Ascending aorta (tissue), 2 donors: ENCODE measurements around the gene MCC. TPM values are rescaled to one million over a fixed set of nuclear protein-coding genes. Genes with fewer than 3 reads are reported as not detected.

ENCODE experiments used
- DNase-seq, 2 donors: peaks; one replicate each; pipeline ENCODE4 v3.0.0-alpha.2; 2019; ENCODE audit warnings: low spot score in 2 of 2
- H3K27ac ChIP-seq, 2 donors: fragments of 200-600 bp; sonication (generic); one replicate each; pipeline ENCODE4 v1.5.1; 2016 to 2017; ENCODE audit warnings: mild to moderate bottlenecking in 1 of 2
- H3K27me3 ChIP-seq: fragments of 200-600 bp; sonication (generic); one replicate; pipeline ENCODE4 v1.5.1; 2017
- H3K36me3 ChIP-seq, 2 donors: fragments of 200-600 bp; sonication (generic); one replicate each; pipeline ENCODE4 v1.5.1; 2016
- H3K4me1 ChIP-seq, 2 donors: fragments of 200-600 bp; sonication (generic); one replicate each; pipeline ENCODE4 v1.5.1; 2016 to 2017; ENCODE audit warnings: mild to moderate bottlenecking in 1 of 2
- H3K4me3 ChIP-seq, 2 donors: fragments of 200-600 bp; sonication (generic); one replicate each; pipeline ENCODE4 v1.5.1; 2016 to 2017; ENCODE audit warnings: mild to moderate bottlenecking in 1 of 2
- H3K9me3 ChIP-seq, 2 donors: fragments of 200-600 bp; sonication (generic); one replicate each; pipeline ENCODE4 v1.5.1; 2016
- intact Hi-C: fragments of 100-400 bp; cut with DNase I; formaldehyde crosslinking; loops from one replicate; pipeline ENCODE4 v1.15.1; 2023
- total RNA-seq: library from RNA; depleted of rRNA; stranded (reverse); fragments of >200 nt; gene quantifications from one replicate; pipeline ENCODE4 v1.1.0, GENCODE V29; 2016
- TF ChIP-seq, protein P1 (sequence below), 3 experiments: fragments of 200-600 bp in 2 of 3; fragments of 450-650 bp in 1 of 3; sonication (generic) in 2 of 3; IDR thresholded peaks; one replicate each; pipeline ENCODE4 v1.5.1; 2016 to 2019; ENCODE audit warnings: antibody characterized with exemption in 3 of 3, mild to moderate bottlenecking in 1 of 3, moderate library complexity in 1 of 3

Gene MCC
- total RNA-seq, 1 donor from 2014 or later, result 67.9 TPM

DNA sequence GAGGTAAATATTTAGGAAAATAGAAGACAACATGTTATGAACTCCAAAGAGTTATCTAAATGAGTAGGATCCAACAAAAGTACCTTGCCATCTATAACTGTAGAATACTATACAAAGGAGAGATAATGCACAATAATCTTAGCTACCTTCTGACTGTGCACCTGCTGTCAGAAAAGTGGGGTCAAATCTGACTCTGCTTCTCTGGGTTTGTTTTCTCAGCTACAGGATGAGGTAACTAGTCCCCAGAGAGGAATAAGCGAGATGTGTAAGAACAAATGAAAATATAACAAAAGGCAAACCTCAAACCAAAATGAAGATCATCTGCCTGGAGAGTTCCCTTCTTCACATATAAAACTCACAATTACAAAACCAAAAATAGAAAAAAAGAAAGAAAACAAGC, 306.8 kb downstream of the MCC start:
- Histone ChIP-seq H3K27ac (no peak overlapping the region), H3K4me3 (no peak overlapping the region), H3K4me1 (no peaks in the 10 kb centered on the region), H3K27me3 (no peaks in the 10 kb centered on the region), H3K9me3 (no peaks in the 10 kb centered on the region), H3K36me3 (no peaks in the 10 kb centered on the region)
- TF ChIP-seq, protein P1, sequence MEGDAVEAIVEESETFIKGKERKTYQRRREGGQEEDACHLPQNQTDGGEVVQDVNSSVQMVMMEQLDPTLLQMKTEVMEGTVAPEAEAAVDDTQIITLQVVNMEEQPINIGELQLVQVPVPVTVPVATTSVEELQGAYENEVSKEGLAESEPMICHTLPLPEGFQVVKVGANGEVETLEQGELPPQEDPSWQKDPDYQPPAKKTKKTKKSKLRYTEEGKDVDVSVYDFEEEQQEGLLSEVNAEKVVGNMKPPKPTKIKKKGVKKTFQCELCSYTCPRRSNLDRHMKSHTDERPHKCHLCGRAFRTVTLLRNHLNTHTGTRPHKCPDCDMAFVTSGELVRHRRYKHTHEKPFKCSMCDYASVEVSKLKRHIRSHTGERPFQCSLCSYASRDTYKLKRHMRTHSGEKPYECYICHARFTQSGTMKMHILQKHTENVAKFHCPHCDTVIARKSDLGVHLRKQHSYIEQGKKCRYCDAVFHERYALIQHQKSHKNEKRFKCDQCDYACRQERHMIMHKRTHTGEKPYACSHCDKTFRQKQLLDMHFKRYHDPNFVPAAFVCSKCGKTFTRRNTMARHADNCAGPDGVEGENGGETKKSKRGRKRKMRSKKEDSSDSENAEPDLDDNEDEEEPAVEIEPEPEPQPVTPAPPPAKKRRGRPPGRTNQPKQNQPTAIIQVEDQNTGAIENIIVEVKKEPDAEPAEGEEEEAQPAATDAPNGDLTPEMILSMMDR (IDR thresholded peaks at IDR 0.05), result no peak
- DNase-seq, result no peak
- intact Hi-C loops, result no loop called here

DNA sequence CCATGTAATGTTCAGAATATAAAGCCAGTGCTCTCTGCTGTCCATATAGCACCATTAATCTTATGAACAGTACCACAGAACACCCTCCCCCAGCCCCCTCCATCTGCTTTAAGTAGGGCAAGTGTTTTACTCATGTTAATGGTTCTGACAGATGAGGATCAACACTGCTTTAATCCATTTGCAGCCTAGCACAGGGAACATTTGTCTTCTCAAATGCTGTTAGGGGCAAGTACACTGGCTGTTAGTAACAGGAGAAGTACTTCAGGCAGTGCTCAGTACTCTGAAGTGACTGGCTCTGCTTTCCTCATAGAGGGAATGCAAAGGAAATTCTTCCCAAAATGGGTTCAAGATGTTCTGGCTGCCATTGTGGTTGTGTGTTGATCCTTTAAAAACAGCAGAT, 309.1 kb downstream of the MCC start:
- Histone ChIP-seq H3K36me3 (no peaks in the 10 kb centered on the region), H3K27me3 (no peaks in the 10 kb centered on the region), H3K4me1 (no peaks in the 10 kb centered on the region), H3K9me3 (no peaks in the 10 kb centered on the region), H3K4me3 (no peak overlapping the region), H3K27ac (no peak overlapping the region)
- DNase-seq, result no peak
- intact Hi-C loops, result no loop called here
- TF ChIP-seq, protein P1 (IDR thresholded peaks at IDR 0.05), result no peak

DNA sequence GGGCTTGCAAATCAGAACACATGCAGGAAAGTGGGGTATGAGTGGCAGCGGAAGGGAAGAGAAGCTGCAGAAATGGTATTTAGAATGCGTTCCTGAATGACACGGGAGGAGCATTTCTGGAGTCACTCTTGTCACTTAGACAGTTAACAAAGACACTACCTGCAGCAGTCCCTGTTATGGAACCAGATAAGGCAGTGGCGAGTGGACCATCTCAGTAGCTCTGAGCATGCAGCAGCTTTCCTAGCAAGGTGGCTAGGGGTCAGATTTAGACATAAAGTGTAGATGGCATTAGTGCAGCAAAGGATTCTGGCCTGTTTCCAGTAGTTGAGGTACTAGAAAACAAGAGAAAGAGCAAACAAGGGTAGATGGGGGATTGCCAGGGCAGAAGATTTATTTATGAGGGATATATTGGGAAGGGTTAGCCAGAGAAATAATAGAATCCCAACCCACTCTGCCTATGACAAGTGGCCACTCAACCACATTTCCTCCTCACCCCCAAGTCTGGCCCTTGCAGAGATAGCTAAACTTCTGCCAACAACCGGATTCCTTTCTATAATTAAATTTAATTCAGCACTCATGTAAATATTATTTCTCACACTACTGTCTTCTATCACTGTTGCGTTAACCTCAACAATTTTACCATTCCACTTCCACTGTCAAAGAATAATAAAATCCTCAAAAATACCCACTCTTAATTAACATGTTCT, 310.0 kb downstream of the MCC start:
- no peaks in the 10 kb centered on the region for H3K9me3 ChIP-seq
- no peak overlapping the region for H3K27ac ChIP-seq
- H3K27me3 ChIP-seq, result no peaks in the 10 kb centered on the region
- H3K36me3 ChIP-seq, result no peaks in the 10 kb centered on the region
- no peak overlapping the region for H3K4me3 ChIP-seq
- TF ChIP-seq, protein P1 (IDR thresholded peaks at IDR 0.05), result no peak
- no peaks in the 10 kb centered on the region for H3K4me1 ChIP-seq
- intact Hi-C loops, result no loop called here
- DNase-seq, result no peak

DNA sequence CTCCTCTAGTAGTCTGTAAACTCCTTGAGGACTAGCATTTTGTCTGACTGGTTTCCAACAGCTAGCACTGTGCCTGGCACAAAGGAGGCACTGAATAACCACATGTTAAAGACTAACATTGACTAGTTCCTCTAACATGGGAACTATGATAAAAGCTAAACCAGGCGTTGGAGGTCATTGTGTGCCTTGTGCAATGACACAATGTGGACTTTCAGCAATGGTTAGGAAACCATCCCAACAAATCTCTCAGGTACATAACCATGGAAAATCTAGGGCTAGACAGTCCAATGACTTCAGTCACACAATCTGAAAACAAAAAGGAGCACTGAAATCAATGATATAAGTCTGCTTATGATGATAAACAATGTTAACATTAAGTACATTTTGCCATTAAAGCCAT, 311.0 kb downstream of the MCC start:
- Histone ChIP-seq H3K36me3 (no peaks in the 10 kb centered on the region), H3K4me3 (no peak overlapping the region), H3K27me3 (no peaks in the 10 kb centered on the region), H3K27ac (no peak overlapping the region), H3K4me1 (no peaks in the 10 kb centered on the region), H3K9me3 (no peaks in the 10 kb centered on the region)
- TF ChIP-seq, protein P1 (IDR thresholded peaks at IDR 0.05), result no peak
- no peak for DNase-seq
- intact Hi-C loops, result no loop called here

DNA sequence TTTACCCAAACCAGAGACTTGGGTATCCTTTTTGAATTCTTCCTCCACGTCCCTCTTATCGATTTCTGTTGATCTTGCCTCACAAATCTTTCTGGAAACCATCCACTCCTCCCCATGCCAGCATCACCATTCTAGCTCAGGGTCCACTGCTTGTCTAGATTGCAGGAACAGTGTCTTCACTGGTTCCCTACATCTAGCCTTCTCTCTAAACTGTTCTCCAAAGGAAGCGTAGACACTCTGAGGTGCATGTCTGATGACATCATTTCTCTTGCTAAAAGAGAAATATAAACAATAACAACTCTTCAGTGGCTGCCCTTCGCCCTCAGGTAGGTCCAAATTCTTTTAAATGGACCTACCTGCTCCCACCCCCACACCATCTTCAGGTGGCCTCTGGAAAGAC, 311.5 kb downstream of the MCC start:
- H3K27ac ChIP-seq, result no peak overlapping the region
- intact Hi-C loops, result no loop called here
- no peak for DNase-seq
- no peaks in the 10 kb centered on the region for H3K36me3 ChIP-seq
- no peaks in the 10 kb centered on the region for H3K27me3 ChIP-seq
- H3K4me1 ChIP-seq, result no peaks in the 10 kb centered on the region
- H3K9me3 ChIP-seq, result no peaks in the 10 kb centered on the region
- H3K4me3 ChIP-seq, result no peak overlapping the region
- TF ChIP-seq, protein P1 (IDR thresholded peaks at IDR 0.05), result no peak

DNA sequence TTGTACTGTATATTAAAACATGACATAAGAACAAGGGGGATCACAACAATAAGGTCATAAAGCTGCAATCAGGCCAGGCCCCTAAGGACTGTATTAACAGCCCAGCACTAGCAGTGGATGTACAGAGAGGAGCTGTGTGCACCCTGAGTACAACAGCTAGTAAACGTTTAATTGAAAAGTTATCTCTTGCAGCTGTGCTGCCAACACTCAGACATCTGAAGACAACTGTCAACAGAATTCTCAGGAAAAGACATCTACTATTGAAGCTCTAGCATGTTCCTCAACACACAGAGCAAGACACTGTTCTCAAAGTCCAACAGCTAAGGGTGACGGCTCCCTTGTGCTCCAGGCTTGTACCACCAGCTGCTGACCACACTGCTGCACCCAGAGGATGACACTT, 312.1 kb downstream of the MCC start:
- Histone ChIP-seq H3K9me3 (no peaks in the 10 kb centered on the region), H3K4me3 (no peak overlapping the region), H3K27me3 (no peaks in the 10 kb centered on the region), H3K27ac (no peak overlapping the region), H3K36me3 (no peaks in the 10 kb centered on the region), H3K4me1 (no peaks in the 10 kb centered on the region)
- DNase-seq, result no peak
- intact Hi-C loops, result no loop called here
- TF ChIP-seq, protein P1 (IDR thresholded peaks at IDR 0.05), result no peak
